ENCODE data around the gene KLF7. TPM values are rescaled to one million over a fixed set of nuclear protein-coding genes. Genes with fewer than 3 reads are reported as not detected.

The KLF7 gene
- total and polyA plus RNA-seq, 2 donors (not counting 1 experiment from before 2014, with no cell fraction given) = 12.9 to 21.0 TPM

GRCh38 chr2:207194028-207194427 lies 28.3 kb upstream of the KLF7 start:
- TF ChIP-seq, protein P1, sequence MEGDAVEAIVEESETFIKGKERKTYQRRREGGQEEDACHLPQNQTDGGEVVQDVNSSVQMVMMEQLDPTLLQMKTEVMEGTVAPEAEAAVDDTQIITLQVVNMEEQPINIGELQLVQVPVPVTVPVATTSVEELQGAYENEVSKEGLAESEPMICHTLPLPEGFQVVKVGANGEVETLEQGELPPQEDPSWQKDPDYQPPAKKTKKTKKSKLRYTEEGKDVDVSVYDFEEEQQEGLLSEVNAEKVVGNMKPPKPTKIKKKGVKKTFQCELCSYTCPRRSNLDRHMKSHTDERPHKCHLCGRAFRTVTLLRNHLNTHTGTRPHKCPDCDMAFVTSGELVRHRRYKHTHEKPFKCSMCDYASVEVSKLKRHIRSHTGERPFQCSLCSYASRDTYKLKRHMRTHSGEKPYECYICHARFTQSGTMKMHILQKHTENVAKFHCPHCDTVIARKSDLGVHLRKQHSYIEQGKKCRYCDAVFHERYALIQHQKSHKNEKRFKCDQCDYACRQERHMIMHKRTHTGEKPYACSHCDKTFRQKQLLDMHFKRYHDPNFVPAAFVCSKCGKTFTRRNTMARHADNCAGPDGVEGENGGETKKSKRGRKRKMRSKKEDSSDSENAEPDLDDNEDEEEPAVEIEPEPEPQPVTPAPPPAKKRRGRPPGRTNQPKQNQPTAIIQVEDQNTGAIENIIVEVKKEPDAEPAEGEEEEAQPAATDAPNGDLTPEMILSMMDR (conservative IDR thresholded peaks at IDR 0.05 in 1 of 2, IDR thresholded peaks at IDR 0.05 in 1 of 2; ENCODE audit: low read depth in 1 of 2, low read length in 2 of 2) = no peak
- TF ChIP-seq EZH2 (IDR thresholded peaks at IDR 0.05; ENCODE audit: low read length, missing control alignments) = no peak
- no peak overlapping the region for H3K4me3 ChIP-seq (replicated peaks in 1 of 4; ENCODE audit: control extremely low read depth in 1 of 4, insufficient read depth in 1 of 4, low read depth in 3 of 4, low read length in 4 of 4)
- no peaks in the 10 kb centered on the region for H4K20me1 ChIP-seq (ENCODE audit: control insufficient read depth, extremely low read depth, insufficient read depth, low read length)
- no peaks in the 10 kb centered on the region for H3K9me3 ChIP-seq (ENCODE audit: control insufficient read depth, insufficient read depth, low read depth, low read length)
- no peak overlapping the region for H3K27ac ChIP-seq (ENCODE audit: insufficient read depth, low read length)
- H2AFZ ChIP-seq (ENCODE audit: low read length) = no peak overlapping the region
- no peak overlapping the region for H3K9ac ChIP-seq (ENCODE audit: insufficient read depth, low read length)
- H3K79me2 ChIP-seq (ENCODE audit: control insufficient read depth, insufficient read depth, low read length) = no peaks in the 10 kb centered on the region
- H3K36me3 ChIP-seq (ENCODE audit: control insufficient read depth, insufficient read depth, low read length) = no peaks in the 10 kb centered on the region
- H3K4me1 ChIP-seq (ENCODE audit: control insufficient read depth, extremely low read depth, insufficient read depth, low read length) = peaks cover 2% of the 10 kb centered on the region
- no peak overlapping the region for H3K4me2 ChIP-seq (ENCODE audit: extremely low read depth, insufficient read depth, low read length)
- no peak for DNase-seq (ENCODE audit: low read depth in 2 of 2)
- no peaks in the 10 kb centered on the region for H3K27me3 ChIP-seq (ENCODE audit: control insufficient read depth, insufficient read depth, low read length)

- Histone ChIP-seq H3K9ac (ENCODE audit: insufficient read depth, low read length) (no peak overlapping the region), H3K27me3 (ENCODE audit: control insufficient read depth, insufficient read depth, low read length) (no peaks in the 10 kb centered on the region), H3K4me3 (replicated peaks in 1 of 4; ENCODE audit: control extremely low read depth in 1 of 4, insufficient read depth in 1 of 4, low read depth in 3 of 4, low read length in 4 of 4) (no peak overlapping the region), H3K4me1 (ENCODE audit: control insufficient read depth, extremely low read depth, insufficient read depth, low read length) (peaks cover 2% of the 10 kb centered on the region), H2AFZ (ENCODE audit: low read length) (no peak overlapping the region), H3K36me3 (ENCODE audit: control insufficient read depth, insufficient read depth, low read length) (no peaks in the 10 kb centered on the region), H3K4me2 (ENCODE audit: extremely low read depth, insufficient read depth, low read length) (no peak overlapping the region), H3K9me3 (ENCODE audit: control insufficient read depth, insufficient read depth, low read depth, low read length) (no peaks in the 10 kb centered on the region), H3K27ac (ENCODE audit: insufficient read depth, low read length) (no peak overlapping the region), H4K20me1 (ENCODE audit: control insufficient read depth, extremely low read depth, insufficient read depth, low read length) (no peaks in the 10 kb centered on the region), H3K79me2 (ENCODE audit: control insufficient read depth, insufficient read depth, low read length) (no peaks in the 10 kb centered on the region)
- peak; percentile 61 to 66 for DNase-seq (ENCODE audit: low read depth in 2 of 2)
- TF ChIP-seq EZH2 (IDR thresholded peaks at IDR 0.05; ENCODE audit: low read length, missing control alignments) = no peak
- TF ChIP-seq, protein P1 (conservative IDR thresholded peaks at IDR 0.05 in 1 of 2, IDR thresholded peaks at IDR 0.05 in 1 of 2; ENCODE audit: low read depth in 1 of 2, low read length in 2 of 2) = no peak
These were observed 23.1 kb upstream of the KLF7 start for GRCh38 chr2:207188626-207189419.

GRCh38 chr2:207185372-207185771 lies 19.6 kb upstream of the KLF7 start:
- H3K27me3 ChIP-seq (ENCODE audit: control insufficient read depth, insufficient read depth, low read length) = no peaks in the 10 kb centered on the region
- TF ChIP-seq EZH2 (IDR thresholded peaks at IDR 0.05; ENCODE audit: low read length, missing control alignments) = no peak
- TF ChIP-seq, protein P1 (conservative IDR thresholded peaks at IDR 0.05 in 1 of 2, IDR thresholded peaks at IDR 0.05 in 1 of 2; ENCODE audit: low read depth in 1 of 2, low read length in 2 of 2) = no peak
- no peak overlapping the region for H3K27ac ChIP-seq (ENCODE audit: insufficient read depth, low read length)
- no peak for DNase-seq (ENCODE audit: low read depth in 2 of 2)
- no peak overlapping the region for H2AFZ ChIP-seq (ENCODE audit: low read length)
- H3K9me3 ChIP-seq (ENCODE audit: control insufficient read depth, insufficient read depth, low read depth, low read length) = no peaks in the 10 kb centered on the region
- H4K20me1 ChIP-seq (ENCODE audit: control insufficient read depth, extremely low read depth, insufficient read depth, low read length) = no peaks in the 10 kb centered on the region
- H3K36me3 ChIP-seq (ENCODE audit: control insufficient read depth, insufficient read depth, low read length) = no peaks in the 10 kb centered on the region
- H3K4me1 ChIP-seq (ENCODE audit: control insufficient read depth, extremely low read depth, insufficient read depth, low read length) = peaks cover 4% of the 10 kb centered on the region
- H3K4me2 ChIP-seq (ENCODE audit: extremely low read depth, insufficient read depth, low read length) = no peak overlapping the region
- no peak overlapping the region for H3K4me3 ChIP-seq (replicated peaks in 1 of 4; ENCODE audit: control extremely low read depth in 1 of 4, insufficient read depth in 1 of 4, low read depth in 3 of 4, low read length in 4 of 4)
- H3K9ac ChIP-seq (ENCODE audit: insufficient read depth, low read length) = no peak overlapping the region
- no peaks in the 10 kb centered on the region for H3K79me2 ChIP-seq (ENCODE audit: control insufficient read depth, insufficient read depth, low read length)

Measured in fibroblast of lung (primary cell).